Large intestine (tissue), 3 donors: Measurements from ENCODE around the gene FRY. TPM values are rescaled to one million over a fixed set of nuclear protein-coding genes. Genes with fewer than 3 reads are reported as not detected.

Experiments used
- DNase-seq, 2 donors: peaks; one replicate each; pipeline versions ENCODE4 v3.0.0 to v3.0.0-alpha.2; 2013
- H3K27ac ChIP-seq: one replicate; pipeline ENCODE4 v1.5.1; 2013; ENCODE audit warnings: low read length
- H3K27me3 ChIP-seq: 2 replicates; pipeline ENCODE4 v1.6.1; 2013; ENCODE audit warnings: low read length; ENCODE audit not compliant: control insufficient read depth, insufficient read depth
- H3K36me3 ChIP-seq: 2 replicates; pipeline ENCODE4 v1.6.1; 2013; ENCODE audit warnings: low read length; ENCODE audit not compliant: control insufficient read depth, insufficient read depth
- H3K4me1 ChIP-seq: one replicate; pipeline ENCODE4 v1.6.1; 2013; ENCODE audit warnings: low read length; ENCODE audit not compliant: control insufficient read depth, insufficient read depth
- H3K4me3 ChIP-seq: one replicate; pipeline ENCODE4 v1.5.1; 2013; ENCODE audit warnings: low read length
- H3K9me3 ChIP-seq: one replicate; pipeline ENCODE4 v1.6.1; 2013; ENCODE audit warnings: mild to moderate bottlenecking, low read depth, low read length, moderate library complexity; ENCODE audit not compliant: control insufficient read depth
- WGBS: methylation state at CpG from one replicate; pipeline ENCODE4 v1.1.5; 2013; ENCODE audit warnings: low lambda C conversion rate; ENCODE audit not compliant: insufficient coverage; 5-methylcytosine and 5-hydroxymethylcytosine counted together
- polyA plus RNA-seq: library from polyadenylated mRNA; unstranded; fragments of 120-200 nt; gene quantifications from one replicate; pipeline ENCODE4 v1.2.1, GENCODE V29; 2013

The FRY gene
- polyA plus RNA-seq, 1 donor, result 12.4 TPM

DNA sequence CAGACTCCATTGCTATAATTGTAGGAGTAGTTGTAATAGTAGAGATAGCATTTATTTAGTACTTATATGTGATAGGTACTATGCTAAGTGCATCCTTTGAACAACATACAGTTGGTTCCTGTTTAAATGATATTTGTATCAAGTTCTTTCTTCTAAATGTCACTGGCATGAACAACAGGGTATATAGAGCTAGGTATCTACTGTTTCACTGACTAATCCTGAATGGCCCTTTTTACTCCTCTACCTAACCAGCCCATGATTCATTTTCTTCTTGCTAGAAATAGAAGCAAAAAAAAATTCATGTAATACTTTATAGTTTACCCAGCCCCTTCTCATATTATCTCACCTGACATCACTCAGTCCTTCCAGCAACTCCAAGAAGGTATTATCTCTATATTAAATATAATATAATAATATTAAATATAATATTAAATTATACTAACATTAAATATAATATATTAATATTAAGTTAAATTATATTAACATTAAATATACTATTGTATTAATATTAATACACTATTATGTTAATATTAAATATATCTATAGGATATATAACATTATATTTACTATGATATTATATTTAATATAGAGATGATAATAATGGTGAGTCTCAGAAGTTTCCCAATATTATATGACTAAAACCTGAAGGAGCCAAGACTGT, 74.2 kb downstream of the FRY start:
- Histone ChIP-seq H3K27me3 (no peaks in the 10 kb centered on the region), H3K4me3 (no peak overlapping the region), H3K9me3 (no peaks in the 10 kb centered on the region), H3K27ac (no peak overlapping the region), H3K4me1 (no peaks in the 10 kb centered on the region), H3K36me3 (no peaks in the 10 kb centered on the region)
- no peak for DNase-seq

DNA sequence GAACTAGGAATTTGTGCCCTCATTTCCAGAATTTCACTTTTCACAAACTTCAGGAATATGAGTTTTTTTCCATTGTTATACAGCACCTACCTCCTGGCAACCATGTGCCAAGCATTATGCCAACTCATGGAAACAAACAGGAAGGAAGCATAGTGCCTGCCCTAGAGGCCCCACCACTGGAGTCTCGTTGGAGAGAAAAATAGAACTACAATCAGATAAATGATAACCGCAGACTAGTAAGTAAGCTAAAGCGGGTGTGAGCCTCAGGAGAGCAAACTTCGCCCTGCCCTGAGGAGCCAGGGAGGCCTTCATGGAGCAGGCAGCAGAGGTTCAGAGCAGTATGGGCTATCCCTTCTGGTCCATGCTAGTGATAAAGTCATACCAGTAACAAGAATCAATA, 75.9 kb downstream of the FRY start:
- no peaks in the 10 kb centered on the region for H3K9me3 ChIP-seq
- no CpG with 5 or more reads among the region's 4 CpGs for WGBS
- no peak for DNase-seq

DNA sequence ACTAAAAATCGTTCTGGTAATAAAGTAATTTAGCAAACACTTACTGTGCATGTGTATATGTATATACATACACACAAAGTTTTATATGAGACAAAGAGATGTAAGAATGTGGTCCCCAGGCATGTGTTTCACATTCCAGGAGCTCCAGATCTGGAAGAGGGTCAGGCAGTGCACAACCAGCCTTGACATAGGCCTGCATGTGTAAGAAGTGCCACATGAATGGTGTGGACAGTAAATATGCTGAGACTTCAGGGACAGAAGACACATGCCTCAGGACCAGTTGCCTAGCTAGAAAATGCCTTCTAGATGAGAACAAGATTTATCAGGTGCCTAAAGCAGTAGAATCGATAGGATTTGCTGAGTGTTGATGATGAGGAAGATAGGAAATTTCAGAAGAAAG, 76.4 kb downstream of the FRY start:
- H3K36me3 ChIP-seq, result no peaks in the 10 kb centered on the region
- no peak overlapping the region for H3K4me3 ChIP-seq
- 88% methylated on average over 2 of the region's 2 CpGs for WGBS

More for the DNA sequence above, 75.9 kb downstream of the FRY start:
- Histone ChIP-seq H3K36me3 (no peaks in the 10 kb centered on the region), H3K27ac (no peak overlapping the region), H3K27me3 (no peaks in the 10 kb centered on the region), H3K4me1 (no peaks in the 10 kb centered on the region), H3K4me3 (no peak overlapping the region)

DNA sequence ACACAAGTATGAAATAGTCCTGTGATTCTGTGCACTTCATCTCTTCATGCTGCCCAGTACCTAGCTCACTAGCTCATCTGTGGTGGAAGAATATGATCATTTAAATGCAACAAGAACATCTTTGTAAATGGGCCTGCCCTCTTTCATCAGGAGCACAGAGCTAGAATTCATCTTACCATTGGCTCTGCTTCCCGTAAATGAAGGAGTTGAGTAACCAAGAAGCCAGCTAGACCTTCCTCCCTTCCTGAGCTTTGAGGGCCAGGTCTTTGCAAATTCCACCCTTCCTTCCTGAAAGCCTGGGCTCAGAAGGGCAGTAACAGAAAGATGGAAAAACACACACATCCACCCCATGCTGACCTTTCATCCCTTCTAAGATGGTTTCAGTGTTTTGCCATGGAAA, 82.0 kb downstream of the FRY start:
- Histone ChIP-seq H3K36me3 (no peaks in the 10 kb centered on the region), H3K4me3 (no peak overlapping the region), H3K27ac (no peak overlapping the region), H3K4me1 (no peaks in the 10 kb centered on the region), H3K9me3 (no peaks in the 10 kb centered on the region), H3K27me3 (no peaks in the 10 kb centered on the region)
- DNase-seq, result no peak
- no CpG with 5 or more reads among the region's 1 CpG for WGBS

More for the DNA sequence above, 76.4 kb downstream of the FRY start:
- DNase-seq, result no peak
- no peaks in the 10 kb centered on the region for H3K4me1 ChIP-seq
- H3K9me3 ChIP-seq, result no peaks in the 10 kb centered on the region
- H3K27ac ChIP-seq, result no peak overlapping the region
- no peaks in the 10 kb centered on the region for H3K27me3 ChIP-seq

DNA sequence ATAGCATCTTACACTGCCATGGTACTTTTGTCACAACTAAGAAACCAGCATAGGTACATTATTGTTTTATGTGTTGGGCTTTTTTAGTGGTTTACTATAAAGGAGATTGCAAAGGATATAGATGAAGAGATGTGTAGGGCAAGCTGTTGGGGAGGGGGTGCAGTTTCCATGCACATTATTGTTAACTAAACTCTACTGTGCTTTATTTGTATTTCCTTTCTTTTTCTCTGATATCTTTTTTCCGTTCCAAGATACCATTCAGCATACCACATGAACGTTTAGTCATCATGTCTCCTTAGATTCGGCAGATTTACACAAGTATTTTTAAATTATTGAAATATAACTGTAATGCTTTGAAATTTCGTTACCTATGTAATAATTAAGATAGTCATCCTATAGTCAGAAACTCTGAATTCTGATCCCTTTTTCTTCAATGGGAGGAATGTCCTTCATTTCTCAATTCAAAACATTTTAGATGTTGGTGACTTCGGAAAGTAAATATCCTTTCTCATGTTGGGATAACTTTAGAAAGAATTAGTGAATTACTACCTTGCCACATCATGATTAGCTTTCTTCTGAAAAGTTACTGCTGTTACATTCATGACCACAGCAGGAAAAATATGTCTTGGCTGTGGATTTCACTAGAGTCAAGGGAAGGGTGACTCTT, 82.8 kb downstream of the FRY start:
- DNase-seq, result no peak
- no peaks in the 10 kb centered on the region for H3K4me1 ChIP-seq
- no peaks in the 10 kb centered on the region for H3K36me3 ChIP-seq
- H3K27me3 ChIP-seq, result no peaks in the 10 kb centered on the region
- no peak overlapping the region for H3K4me3 ChIP-seq
- WGBS, result 83% methylated on average over 3 of the region's 5 CpGs
- H3K27ac ChIP-seq, result no peak overlapping the region
- no peaks in the 10 kb centered on the region for H3K9me3 ChIP-seq

DNA sequence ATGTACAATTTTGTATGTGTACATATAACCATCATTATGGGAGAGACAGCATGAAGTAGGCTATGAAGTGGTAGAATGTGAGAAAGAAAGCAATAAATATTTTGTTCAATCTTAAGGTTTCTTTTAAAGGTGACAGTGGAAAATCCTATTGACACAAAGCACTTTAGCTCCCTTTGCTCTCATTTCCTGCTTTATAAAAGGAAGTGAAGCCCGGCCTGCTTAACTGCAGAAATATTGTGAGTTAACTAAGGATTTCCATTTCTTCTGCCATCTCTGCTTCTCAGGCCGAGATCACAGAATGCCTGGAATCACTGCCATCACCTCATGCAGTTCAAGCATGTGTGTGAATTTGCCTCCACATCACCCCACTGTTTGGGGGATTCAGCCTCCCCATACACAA, 83.5 kb downstream of the FRY start:
- 71% methylated on average over 1 of the region's 2 CpGs for WGBS
- no peak overlapping the region for H3K27ac ChIP-seq
- DNase-seq, result no peak

DNA sequence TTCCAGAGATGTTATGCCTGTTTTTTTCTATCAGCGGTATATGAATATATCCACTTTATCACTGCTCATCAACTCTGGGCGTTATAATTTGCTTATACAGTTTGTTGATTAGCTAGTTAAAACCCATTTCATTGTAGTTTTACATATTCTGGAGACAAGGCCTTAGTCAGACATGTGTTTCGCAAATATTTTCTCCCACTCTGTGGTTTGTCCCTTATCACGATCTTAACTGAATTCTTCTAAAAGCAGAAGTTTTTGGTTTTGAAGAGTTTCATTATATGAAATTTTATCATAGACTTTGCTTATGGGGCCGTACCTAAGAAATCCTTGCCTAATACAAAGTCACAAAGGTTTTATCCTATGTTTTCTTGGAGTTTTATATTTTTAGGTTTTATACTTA, 84.6 kb downstream of the FRY start:
- Histone ChIP-seq H3K36me3 (no peaks in the 10 kb centered on the region), H3K27ac (no peak overlapping the region), H3K4me3 (no peak overlapping the region), H3K27me3 (no peaks in the 10 kb centered on the region), H3K9me3 (no peaks in the 10 kb centered on the region), H3K4me1 (no peaks in the 10 kb centered on the region)
- WGBS, result 93% methylated on average over 3 of the region's 5 CpGs
- DNase-seq, result no peak

More for the DNA sequence above, 83.5 kb downstream of the FRY start:
- Histone ChIP-seq H3K27me3 (no peaks in the 10 kb centered on the region), H3K4me1 (no peaks in the 10 kb centered on the region), H3K36me3 (no peaks in the 10 kb centered on the region), H3K9me3 (no peaks in the 10 kb centered on the region), H3K4me3 (no peak overlapping the region)

DNA sequence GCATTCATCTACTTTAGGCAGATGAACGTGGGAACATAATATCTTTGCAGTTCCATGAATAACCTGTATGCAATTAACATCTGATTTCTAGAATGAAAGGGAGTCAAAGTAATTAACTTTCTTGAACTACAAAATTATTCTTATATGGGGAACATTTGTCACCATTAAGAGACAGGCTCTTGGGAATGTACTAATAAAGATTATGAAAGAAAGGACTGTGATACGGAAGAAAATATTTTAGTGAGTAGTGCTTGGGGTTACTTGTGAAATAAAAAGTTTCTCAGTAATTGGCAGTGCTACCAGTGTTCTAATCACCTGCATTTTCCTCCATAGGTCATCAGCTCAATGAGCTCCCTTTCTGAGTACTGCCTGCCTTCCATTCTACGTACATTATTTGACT, 85.4 kb downstream of the FRY start:
- DNase-seq, result no peak
- 92% methylated on average over 2 of the region's 3 CpGs for WGBS
- H3K4me3 ChIP-seq, result no peak overlapping the region
- H3K9me3 ChIP-seq, result no peaks in the 10 kb centered on the region
- H3K36me3 ChIP-seq, result no peaks in the 10 kb centered on the region
- no peaks in the 10 kb centered on the region for H3K27me3 ChIP-seq
- H3K27ac ChIP-seq, result no peak overlapping the region
- no peaks in the 10 kb centered on the region for H3K4me1 ChIP-seq

DNA sequence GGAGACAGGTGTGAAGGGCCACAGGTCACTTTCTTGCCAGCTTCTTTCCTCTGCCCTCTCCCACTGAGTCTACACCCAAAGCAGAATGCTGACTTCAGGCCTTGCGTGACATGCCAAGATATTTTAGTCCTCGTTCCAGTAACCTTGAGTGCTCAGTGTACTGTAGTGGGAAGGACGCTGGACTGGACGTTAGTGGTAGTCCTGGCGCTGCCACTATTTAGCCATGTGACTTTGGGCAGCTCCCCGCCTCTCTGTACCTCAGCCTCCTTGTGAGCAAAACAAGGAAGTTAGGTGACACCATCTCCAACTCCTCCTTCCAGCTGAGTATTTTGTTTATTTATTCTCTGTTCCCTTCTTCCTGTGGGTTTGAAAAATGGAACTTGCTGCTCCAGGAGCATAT, 86.1 kb downstream of the FRY start:
- WGBS, result no CpG with 5 or more reads among the region's 6 CpGs

DNA sequence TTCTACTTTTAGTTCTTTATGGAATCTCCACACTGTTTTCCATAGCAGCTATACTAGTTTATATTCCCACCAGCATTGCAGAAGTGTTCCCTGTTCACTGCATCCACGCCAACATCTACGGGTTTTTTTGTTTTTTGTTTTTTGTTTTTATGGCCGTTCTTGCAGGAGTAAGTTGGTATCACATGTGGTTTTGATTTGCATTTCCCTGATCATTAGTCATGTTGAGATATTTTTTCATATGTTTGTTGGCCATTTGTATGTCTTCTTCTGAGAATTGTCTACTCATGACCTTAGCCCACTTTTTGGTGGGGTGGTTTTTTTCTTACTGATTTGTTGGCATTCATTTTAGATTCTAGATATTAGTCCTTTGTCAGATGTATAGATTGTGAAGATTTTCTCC, 89.7 kb downstream of the FRY start:
- no peaks in the 10 kb centered on the region for H3K36me3 ChIP-seq
- 100% methylated on average over 3 of the region's 3 CpGs for WGBS

More for the DNA sequence above, 86.1 kb downstream of the FRY start:
- Histone ChIP-seq H3K4me3 (no peak overlapping the region), H3K27me3 (no peaks in the 10 kb centered on the region), H3K27ac (no peak overlapping the region), H3K36me3 (no peaks in the 10 kb centered on the region), H3K4me1 (no peaks in the 10 kb centered on the region), H3K9me3 (no peaks in the 10 kb centered on the region)
- no peak for DNase-seq

DNA sequence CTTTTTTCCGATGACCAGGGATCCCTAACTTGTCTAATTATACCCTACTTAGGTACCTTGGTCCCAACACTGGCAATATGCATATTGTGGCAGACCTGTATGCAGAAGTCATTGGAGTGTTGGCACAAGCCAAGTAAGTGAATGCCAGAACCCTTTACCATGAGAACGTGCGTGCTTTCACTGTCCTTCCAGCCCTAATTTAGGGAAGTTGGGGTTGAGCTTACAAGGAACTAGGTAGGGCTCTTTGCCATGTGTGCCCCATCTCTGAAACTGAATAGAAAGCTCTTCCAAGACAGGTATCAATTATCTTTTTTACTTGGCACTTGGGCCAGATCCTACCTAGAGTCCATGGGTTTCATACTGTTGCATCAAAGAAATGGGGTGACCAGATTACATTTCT, 93.2 kb downstream of the FRY start:
- no CpG with 5 or more reads among the region's 3 CpGs for WGBS
- no peak overlapping the region for H3K27ac ChIP-seq
- no peaks in the 10 kb centered on the region for H3K36me3 ChIP-seq

More for the DNA sequence above, 89.7 kb downstream of the FRY start:
- H3K9me3 ChIP-seq, result no peaks in the 10 kb centered on the region
- no peaks in the 10 kb centered on the region for H3K27me3 ChIP-seq
- no peaks in the 10 kb centered on the region for H3K4me1 ChIP-seq
- H3K4me3 ChIP-seq, result no peak overlapping the region
- no peak overlapping the region for H3K27ac ChIP-seq
- no peak for DNase-seq

More for the DNA sequence above, 93.2 kb downstream of the FRY start:
- Histone ChIP-seq H3K27me3 (no peaks in the 10 kb centered on the region), H3K9me3 (no peaks in the 10 kb centered on the region), H3K4me3 (no peak overlapping the region), H3K4me1 (no peaks in the 10 kb centered on the region)
- no peak for DNase-seq
